Liver (tissue), 9 donors: Measurements from ENCODE around the gene GALR2. TPM values are rescaled to one million over a fixed set of nuclear protein-coding genes. Genes with fewer than 3 reads are reported as not detected.

Experiments used
- DNase-seq: peaks from one replicate; pipeline ENCODE4 v3.0.0-alpha.2; 2017; ENCODE audit warnings: low spot score
- H3K27ac ChIP-seq, 2 donors: one replicate each; pipeline ENCODE4 v1.7.0; 2013; ENCODE audit warnings: inconsistent platforms in 2 of 2, low read length in 2 of 2, control low read depth in 1 of 2, low read depth in 1 of 2, mild to moderate bottlenecking in 1 of 2
- H3K27me3 ChIP-seq, 4 donors: one replicate each; pipeline versions ENCODE4 v1.6.1 to v1.7.0; 2013; ENCODE audit warnings: low read length in 3 of 4, inconsistent platforms in 1 of 4, mild to moderate bottlenecking in 1 of 4, moderate library complexity in 1 of 4; ENCODE audit not compliant: control insufficient read depth in 4 of 4, insufficient read depth in 4 of 4
- H3K36me3 ChIP-seq, 4 donors: one replicate each; pipeline versions ENCODE4 v1.6.1 to v1.7.0; 2013; ENCODE audit warnings: low read length in 3 of 4, mild to moderate bottlenecking in 3 of 4, low read depth in 1 of 4, moderate library complexity in 1 of 4; ENCODE audit not compliant: control insufficient read depth in 4 of 4, insufficient read depth in 3 of 4
- H3K4me1 ChIP-seq, 4 donors: one replicate each; pipeline versions ENCODE4 v1.6.1 to v1.7.0; 2013; ENCODE audit warnings: low read length in 3 of 4, mild to moderate bottlenecking in 3 of 4, moderate library complexity in 1 of 4; ENCODE audit not compliant: control insufficient read depth in 4 of 4, insufficient read depth in 4 of 4
- H3K4me3 ChIP-seq, 3 donors: one replicate each; pipeline versions ENCODE4 v1.6.1 to v1.7.0; 2013; ENCODE audit warnings: low read length in 3 of 3, control low read depth in 1 of 3, low read depth in 1 of 3, mild to moderate bottlenecking in 1 of 3
- H3K9ac ChIP-seq, 2 donors: one replicate each; pipeline ENCODE4 v1.7.0; 2013; ENCODE audit warnings: low read length in 2 of 2, mild to moderate bottlenecking in 2 of 2, moderate library complexity in 2 of 2, control low read depth in 1 of 2, low read depth in 1 of 2
- H3K9me3 ChIP-seq, 4 donors: one replicate each; pipeline versions ENCODE4 v1.6.1 to v1.7.0; 2013; ENCODE audit warnings: low read length in 3 of 4; ENCODE audit not compliant: control insufficient read depth in 4 of 4
- ATF3 ChIP-seq: IDR thresholded peaks from 2 replicates; pipeline ENCODE4 v1.6.1; 2016; ENCODE audit warnings: antibody characterized with exemption
- CTCF ChIP-seq: fragments of 150-350 bp; IDR thresholded peaks from 2 replicates; pipeline ENCODE4 v1.5.1; 2017; ENCODE audit warnings: improper control_type of control experiment, low read depth, low read length; ENCODE audit not compliant: missing input control
- EGR1 ChIP-seq, 2 donors: IDR thresholded peaks; 2 replicates each; pipeline ENCODE4 v1.6.1; 2016 to 2018; ENCODE audit warnings: antibody characterized with exemption in 2 of 2, low read depth in 2 of 2
- FOXA1 ChIP-seq: IDR thresholded peaks from 2 replicates; pipeline ENCODE4 v1.6.1; 2016; ENCODE audit warnings: antibody characterized with exemption
- GABPA ChIP-seq, 2 donors: IDR thresholded peaks in 1 of 2; conservative IDR thresholded peaks in 1 of 2; 2 replicates each; pipeline ENCODE4 v1.6.1; 2016; ENCODE audit warnings: antibody characterized with exemption in 2 of 2, mild to moderate bottlenecking in 1 of 2, moderate library complexity in 1 of 2
- HNF4A ChIP-seq, 2 donors: conservative IDR thresholded peaks; 2 replicates each; pipeline ENCODE4 v1.6.1; 2016; ENCODE audit warnings: antibody characterized with exemption in 2 of 2, mild to moderate bottlenecking in 2 of 2
- HNF4G ChIP-seq: IDR thresholded peaks from 2 replicates; pipeline ENCODE4 v1.6.1; 2016; ENCODE audit warnings: antibody characterized with exemption
- MAX ChIP-seq: IDR thresholded peaks from 2 replicates; pipeline ENCODE4 v1.6.1; 2016; ENCODE audit warnings: antibody characterized with exemption
- NR2F2 ChIP-seq: IDR thresholded peaks from 2 replicates; pipeline ENCODE4 v1.6.1; 2016; ENCODE audit warnings: antibody characterized with exemption
- RAD21 ChIP-seq, 2 donors: IDR thresholded peaks; 2 replicates each; pipeline ENCODE4 v1.6.1; 2016; ENCODE audit warnings: antibody characterized with exemption in 2 of 2, mild to moderate bottlenecking in 2 of 2
- REST ChIP-seq: IDR thresholded peaks from 2 replicates; pipeline ENCODE4 v1.6.1; 2016; ENCODE audit warnings: antibody characterized with exemption, mild to moderate bottlenecking
- SP1 ChIP-seq: IDR thresholded peaks from 2 replicates; pipeline ENCODE4 v1.6.1; 2018; ENCODE audit warnings: antibody characterized with exemption, mild to moderate bottlenecking
- TAF1 ChIP-seq: conservative IDR thresholded peaks from 2 replicates; pipeline ENCODE4 v1.6.1; 2016; ENCODE audit warnings: antibody characterized with exemption, mild to moderate bottlenecking
- YY1 ChIP-seq: IDR thresholded peaks from 2 replicates; pipeline ENCODE4 v1.6.1; 2016; ENCODE audit warnings: antibody characterized with exemption, mild to moderate bottlenecking
- ZBTB33 ChIP-seq: IDR thresholded peaks from 2 replicates; pipeline ENCODE4 v1.6.1; 2016; ENCODE audit warnings: antibody characterized with exemption
- WGBS: extraction: QIAGEN DNeasy Blood & Tissue Kit; methylation state at CpG from one replicate; pipeline ENCODE4 v1.1.7; 2013; 5-methylcytosine and 5-hydroxymethylcytosine counted together
- polyA plus RNA-seq, 2 donors: library from polyadenylated mRNA; stranded (reverse) in 1 of 2; unstranded in 1 of 2; fragments of 200-250 nt in 1 of 2; fragments of >200 nt in 1 of 2; fragmentation: Nextera tagmentation in 1 of 2; extraction: Ambion mirVana in 1 of 2; gene quantifications; one replicate each; pipeline versions ENCODE4 v1.2.1 to v1.2.3, GENCODE V29; 2013 to 2015
- total RNA-seq, 2 donors: library from RNA; depleted of rRNA; stranded (reverse); fragments of >200 nt; gene quantifications; one replicate each; pipeline ENCODE4 v1.2.3, GENCODE V29; 2014
- donor health status: healthy.
- donor health status: healthy.
- donor health status: healthy.
- donor health status: healthy.
- donor health status: healthy.

The GALR2 gene
- total and polyA plus RNA-seq, 4 donors: 0.08 to 0.22 (median 0.14) TPM; not detected in 1

GRCh38 chr17:76051561-76051960, 23.0 kb upstream of the GALR2 start:
- H3K27ac ChIP-seq: no peak overlapping the region
- no peaks in the 10 kb centered on the region for H3K9me3 ChIP-seq
- H3K9ac ChIP-seq: no peak overlapping the region
- no peaks in the 10 kb centered on the region for H3K27me3 ChIP-seq
- no peaks in the 10 kb centered on the region for H3K4me1 ChIP-seq
- DNase-seq: no peak
- H3K4me3 ChIP-seq: no peak overlapping the region
- WGBS: 87% methylated on average over 6 of the region's 6 CpGs
- TF ChIP-seq SP1 (no peak), MAX (no peak), NR2F2 (no peak), YY1 (no peak), FOXA1 (no peak), ATF3 (no peak), TAF1 (no peak), ZBTB33 (no peak), REST (no peak)
- H3K36me3 ChIP-seq: peaks cover 19 to 77% (median 53%) of the 10 kb centered on the region in 4 donors

- no peak overlapping the region for H3K27ac ChIP-seq
- H3K9ac ChIP-seq: no peak overlapping the region
- no peak overlapping the region for H3K4me3 ChIP-seq
- no peaks in the 10 kb centered on the region for H3K4me1 ChIP-seq
- no peaks in the 10 kb centered on the region for H3K27me3 ChIP-seq
- H3K9me3 ChIP-seq: no peaks in the 10 kb centered on the region
- no peak for DNase-seq
- H3K36me3 ChIP-seq: peaks cover 26 to 79% (median 54%) of the 10 kb centered on the region in 4 donors
- WGBS: 93% methylated on average over 17 of the region's 17 CpGs
- no peak for TF ChIP-seq SP1
- TF ChIP-seq REST: no peak
- no peak for TF ChIP-seq GABPA (IDR thresholded peaks at IDR 0.05 in 1 of 2, conservative IDR thresholded peaks at IDR 0.05 in 1 of 2)
- no peak for TF ChIP-seq EGR1 (IDR thresholded peaks at IDR 0.05; ENCODE audit: low read depth in 2 of 2)
- TF ChIP-seq ATF3: no peak
- TF ChIP-seq HNF4G: no peak
- TF ChIP-seq ZBTB33: no peak
- TF ChIP-seq RAD21 (IDR thresholded peaks at IDR 0.05): no peak
- TF ChIP-seq CTCF: no peak
- TF ChIP-seq FOXA1: no peak
- TF ChIP-seq YY1: no peak
- TF ChIP-seq NR2F2: no peak
- no peak for TF ChIP-seq HNF4A (conservative IDR thresholded peaks at IDR 0.05)
These were observed 21.1 kb upstream of the GALR2 start for GRCh38 chr17:76053246-76054111.
